ENCODE results near the gene UQCR10. TPM values are rescaled to one million over a fixed set of nuclear protein-coding genes. Genes with fewer than 3 reads are reported as not detected.

UQCR10 gene
- total and polyA plus RNA-seq, 2 donors = 154 to 157 TPM

GRCh38 chr22:29817724-29818123 is 50.6 kb downstream of the UQCR10 start:
- Histone ChIP-seq H3K27ac (ENCODE audit: low read depth in 1 of 2, low read length in 1 of 2) (no peak overlapping the region), H3K4me3 (ENCODE audit: low read length in 2 of 2) (no peak overlapping the region), H3K4me1 (ENCODE audit: control insufficient read depth in 2 of 2, insufficient read depth in 2 of 2, low read length in 2 of 2) (peaks cover 0 to 3% of the 10 kb centered on the region in 2 donors), H3K9me3 (ENCODE audit: control insufficient read depth in 2 of 2, insufficient read depth in 1 of 2, low read length in 1 of 2) (peaks cover 0 to 1% of the 10 kb centered on the region in 2 donors), H3K27me3 (ENCODE audit: control insufficient read depth in 2 of 2, insufficient read depth in 1 of 2, low read length in 1 of 2) (no peaks in the 10 kb centered on the region), H3K36me3 (ENCODE audit: control insufficient read depth in 2 of 2, insufficient read depth in 2 of 2, low read length in 1 of 2) (peaks cover 78 to 83% of the 10 kb centered on the region in 2 donors)
- DNase-seq (ENCODE audit: low read depth in 6 of 9, low spot score in 9 of 9) = no peak
- 96% methylated on average over 1 of the region's 1 CpG for WGBS

GRCh38 chr22:29819501-29819900 is 52.3 kb downstream of the UQCR10 start:
- Histone ChIP-seq H3K27me3 (ENCODE audit: control insufficient read depth in 2 of 2, insufficient read depth in 1 of 2, low read length in 1 of 2) (no peaks in the 10 kb centered on the region), H3K4me3 (ENCODE audit: low read length in 2 of 2) (no peak overlapping the region), H3K9me3 (ENCODE audit: control insufficient read depth in 2 of 2, insufficient read depth in 1 of 2, low read length in 1 of 2) (no peaks in the 10 kb centered on the region), H3K27ac (ENCODE audit: low read depth in 1 of 2, low read length in 1 of 2) (no peak overlapping the region), H3K4me1 (ENCODE audit: control insufficient read depth in 2 of 2, insufficient read depth in 2 of 2, low read length in 2 of 2) (peaks cover 0 to 3% of the 10 kb centered on the region in 2 donors), H3K36me3 (ENCODE audit: control insufficient read depth in 2 of 2, insufficient read depth in 2 of 2, low read length in 1 of 2) (peaks cover 67 to 79% of the 10 kb centered on the region in 2 donors)
- WGBS = 77% methylated on average over 2 of the region's 2 CpGs
- DNase-seq (ENCODE audit: low read depth in 6 of 9, low spot score in 9 of 9) = no peak

Other genes starting within 250 kb of the UQCR10 start
- gene THOC5, start 213.6 kb upstream of the UQCR10 start, total RNA-seq = 31.4 TPM
- gene THOC5, start 213.6 kb upstream of the UQCR10 start, polyA plus RNA-seq = 15.8 TPM
- gene NIPSNAP1, start 186.3 kb upstream of the UQCR10 start, total RNA-seq = 54.6 TPM
- gene NIPSNAP1, start 186.3 kb upstream of the UQCR10 start, polyA plus RNA-seq = 30.9 TPM
- gene NF2, start 163.7 kb upstream of the UQCR10 start, total RNA-seq = 22.2 TPM
- gene NF2, start 163.7 kb upstream of the UQCR10 start, polyA plus RNA-seq = 7.0 TPM
- 0.14 TPM for gene CABP7, start 47.4 kb upstream of the UQCR10 start, total RNA-seq
- gene CABP7, start 47.4 kb upstream of the UQCR10 start, polyA plus RNA-seq = 0.52 TPM
- gene ZMAT5, start 362 bp upstream of the UQCR10 start, total RNA-seq = 31.1 TPM
- gene ZMAT5, start 362 bp upstream of the UQCR10 start, polyA plus RNA-seq = 21.8 TPM
- 26.4 TPM for gene ASCC2, start 70.9 kb downstream of the UQCR10 start, total RNA-seq
- gene ASCC2, start 70.9 kb downstream of the UQCR10 start, polyA plus RNA-seq = 51.8 TPM
- gene MTMR3, start 115.8 kb downstream of the UQCR10 start, total RNA-seq = 14.8 TPM
- 16.4 TPM for gene MTMR3, start 115.8 kb downstream of the UQCR10 start, polyA plus RNA-seq

Measured in thymus (tissue), 11 donors.